PC-3 (cell line): Measurements from ENCODE around the gene LPIN1. TPM values are rescaled to one million over a fixed set of nuclear protein-coding genes. Genes with fewer than 3 reads are reported as not detected.
A peak's percentile ranks its signal among the peaks of the same experiment; 100 is the strongest.

Source experiments
- ATAC-seq: fragments of 200-7000 bp; cut with Tn5 transposase; 2 replicates; pipeline ENCODE4 v1.9.1; 2020; ENCODE audit warnings: mild to moderate bottlenecking, moderate library complexity
- BruUV-seq: library from RNA; stranded (reverse); fragments of 400-500 nt; replicated peaks from 2 replicates; lab custom pipeline; 2021; lab: Mats Ljungman, UMichigan
- CTCF ChIA-PET: fragments of 300-600 bp; sonication (Branson Sonifier 250); formaldehyde crosslinking; loops from one replicate; lab custom pipeline; 2022; ENCODE audit warnings: antibody characterized with exemption; lab: Charles Lee
- POLR2A ChIA-PET: fragments of 300-600 bp; sonication (Branson Sonifier 250); formaldehyde crosslinking; loops from one replicate; lab custom pipeline; 2022; ENCODE audit warnings: antibody characterized with exemption; ENCODE audit not compliant: unreplicated experiment; lab: Charles Lee
- DNase-seq: peaks from one replicate; pipeline ENCODE4 v3.0.0-alpha.2; 2015
- H2AFZ ChIP-seq: fragments of 300-600 bp; sonication (generic); 2 replicates; pipeline ENCODE4 v1.6.0; 2016; ENCODE audit warnings: antibody characterized with exemption, low read length
- H3F3A ChIP-seq: fragments of 300-600 bp; sonication (generic); one replicate; pipeline ENCODE4 v1.6.0; 2017; ENCODE audit warnings: antibody characterized with exemption, low read length, control low read depth, mild to moderate bottlenecking; ENCODE audit not compliant: unreplicated experiment
- H3K27ac ChIP-seq: fragments of 300-600 bp; sonication (generic); 2 replicates; pipeline ENCODE4 v1.5.1; 2016; ENCODE audit warnings: mild to moderate bottlenecking, low read length
- H3K27me3 ChIP-seq: fragments of 300-600 bp; sonication (generic); 2 replicates; pipeline ENCODE4 v1.6.1; 2016; ENCODE audit warnings: low read length, mixed read lengths
- H3K36me3 ChIP-seq: fragments of 300-600 bp; sonication (generic); 2 replicates; pipeline ENCODE4 v1.6.1; 2016; ENCODE audit warnings: low read depth, mixed run types, low read length, mixed read lengths
- H3K4me1 ChIP-seq: fragments of 300-600 bp; sonication (generic); 2 replicates; pipeline ENCODE4 v1.5.1; 2016; ENCODE audit warnings: low read length; ENCODE audit not compliant: insufficient read depth
- H3K4me2 ChIP-seq: fragments of 300-600 bp; sonication (generic); 2 replicates; pipeline ENCODE4 v1.6.0; 2016; ENCODE audit warnings: low read length
- H3K4me3 ChIP-seq: fragments of 300-600 bp; sonication (generic); 2 replicates; pipeline ENCODE4 v1.5.1; 2016; ENCODE audit warnings: mild to moderate bottlenecking, low read length, mixed read lengths
- H3K79me2 ChIP-seq: fragments of 300-600 bp; sonication (generic); 2 replicates; pipeline ENCODE4 v1.6.1; 2017; ENCODE audit warnings: low read length, mixed read lengths
- H3K9ac ChIP-seq: fragments of 300-600 bp; sonication (generic); 2 replicates; pipeline ENCODE4 v1.6.0; 2016; ENCODE audit warnings: mild to moderate bottlenecking, low read length
- H3K9me2 ChIP-seq: fragments of 300-600 bp; sonication (generic); replicated peaks from 2 replicates; pipeline ENCODE4 v1.6.1; 2016; ENCODE audit warnings: mixed run types, low read length, mixed read lengths
- H3K9me3 ChIP-seq: fragments of 300-600 bp; sonication (generic); 2 replicates; pipeline ENCODE4 v1.6.1; 2016; ENCODE audit warnings: low read length, mixed read lengths
- H4K20me1 ChIP-seq: fragments of 300-600 bp; sonication (generic); 2 replicates; pipeline ENCODE4 v1.6.1; 2016; ENCODE audit warnings: low read length, mixed read lengths
- EZH2 ChIP-seq: fragments of 300-600 bp; sonication (generic); IDR thresholded peaks from one replicate; pipeline ENCODE4 v1.6.1; 2017; ENCODE audit warnings: antibody characterized with exemption, mild to moderate bottlenecking, low read length; ENCODE audit not compliant: unreplicated experiment
- EZH2phosphoT487 ChIP-seq: fragments of 300-600 bp; sonication (generic); IDR thresholded peaks from 2 replicates; pipeline ENCODE4 v1.6.1; 2018; ENCODE audit warnings: mild to moderate bottlenecking, antibody characterized with exemption, low read length, borderline replicate concordance
- intact Hi-C: fragments of 100-400 bp; cut with micrococcal nuclease; formaldehyde crosslinking; loops from 2 replicates; pipeline ENCODE4 v1.9.0; 2023
- total RNA-seq: library from RNA; depleted of rRNA; stranded (reverse); fragments of >200 nt; gene quantifications from 2 replicates; pipeline ENCODE4 v1.2.3, GENCODE V29; 2014
- TF ChIP-seq, protein P1 (sequence below): fragments of 300-600 bp; sonication (generic); conservative IDR thresholded peaks from 2 replicates; pipeline ENCODE4 v1.5.1; 2017; ENCODE audit warnings: antibody characterized with exemption, low read depth, mild to moderate bottlenecking, low read length

The LPIN1 gene
- total RNA-seq, 1 experiment from 2014 or later = 40.9 TPM

DNA sequence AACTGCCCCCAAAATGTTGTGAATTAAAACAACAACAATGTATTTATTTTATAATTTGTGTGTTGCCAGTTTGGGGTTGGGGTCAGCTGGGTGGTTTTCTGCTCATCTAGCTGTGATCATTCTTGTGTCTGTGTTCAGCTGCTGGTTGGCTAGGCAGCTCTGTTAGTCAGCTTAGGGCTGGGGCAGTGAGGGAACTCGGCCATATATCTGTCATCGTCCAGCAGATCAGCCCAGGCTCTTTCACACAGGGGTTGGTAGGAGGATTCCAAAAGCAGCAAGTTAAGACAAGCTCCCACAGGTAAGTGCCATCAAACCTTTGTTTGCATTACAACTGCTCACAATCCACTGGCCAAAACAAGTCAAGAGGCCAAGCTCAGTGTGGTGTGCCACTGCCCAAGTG lies 121.5 kb downstream of the LPIN1 start:
- H3F3A ChIP-seq = no peaks in the 10 kb centered on the region
- H3K36me3 ChIP-seq = no peaks in the 10 kb centered on the region
- H3K27ac ChIP-seq = no peak overlapping the region
- intact Hi-C loops = loop anchor here (10.0 kb wide), 3 partner anchors 187 to 1067 kb away; no protein-coding TSS in a partner anchor
- no peak overlapping the region for H3K4me2 ChIP-seq
- no peaks in the 10 kb centered on the region for H3K79me2 ChIP-seq
- H3K9me3 ChIP-seq = no peaks in the 10 kb centered on the region
- ChIA-PET CTCF (no interaction called here), POLR2A (no interaction called here)
- ATAC-seq (no peak), DNase-seq (peak; percentile 4)
- no peaks in the 10 kb centered on the region for H3K27me3 ChIP-seq
- H4K20me1 ChIP-seq = no peaks in the 10 kb centered on the region
- no peak overlapping the region for H3K9ac ChIP-seq
- no peak overlapping the region for H2AFZ ChIP-seq
- H3K4me1 ChIP-seq = peaks cover 10% of the 10 kb centered on the region
- no TSS peak for BruUV-seq
- H3K9me2 ChIP-seq = no peaks in the 10 kb centered on the region
- H3K4me3 ChIP-seq = no peak overlapping the region
- TF ChIP-seq EZH2phosphoT487 (no peak), EZH2 (no peak)
- TF ChIP-seq, protein P1, sequence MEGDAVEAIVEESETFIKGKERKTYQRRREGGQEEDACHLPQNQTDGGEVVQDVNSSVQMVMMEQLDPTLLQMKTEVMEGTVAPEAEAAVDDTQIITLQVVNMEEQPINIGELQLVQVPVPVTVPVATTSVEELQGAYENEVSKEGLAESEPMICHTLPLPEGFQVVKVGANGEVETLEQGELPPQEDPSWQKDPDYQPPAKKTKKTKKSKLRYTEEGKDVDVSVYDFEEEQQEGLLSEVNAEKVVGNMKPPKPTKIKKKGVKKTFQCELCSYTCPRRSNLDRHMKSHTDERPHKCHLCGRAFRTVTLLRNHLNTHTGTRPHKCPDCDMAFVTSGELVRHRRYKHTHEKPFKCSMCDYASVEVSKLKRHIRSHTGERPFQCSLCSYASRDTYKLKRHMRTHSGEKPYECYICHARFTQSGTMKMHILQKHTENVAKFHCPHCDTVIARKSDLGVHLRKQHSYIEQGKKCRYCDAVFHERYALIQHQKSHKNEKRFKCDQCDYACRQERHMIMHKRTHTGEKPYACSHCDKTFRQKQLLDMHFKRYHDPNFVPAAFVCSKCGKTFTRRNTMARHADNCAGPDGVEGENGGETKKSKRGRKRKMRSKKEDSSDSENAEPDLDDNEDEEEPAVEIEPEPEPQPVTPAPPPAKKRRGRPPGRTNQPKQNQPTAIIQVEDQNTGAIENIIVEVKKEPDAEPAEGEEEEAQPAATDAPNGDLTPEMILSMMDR = no peak

DNA sequence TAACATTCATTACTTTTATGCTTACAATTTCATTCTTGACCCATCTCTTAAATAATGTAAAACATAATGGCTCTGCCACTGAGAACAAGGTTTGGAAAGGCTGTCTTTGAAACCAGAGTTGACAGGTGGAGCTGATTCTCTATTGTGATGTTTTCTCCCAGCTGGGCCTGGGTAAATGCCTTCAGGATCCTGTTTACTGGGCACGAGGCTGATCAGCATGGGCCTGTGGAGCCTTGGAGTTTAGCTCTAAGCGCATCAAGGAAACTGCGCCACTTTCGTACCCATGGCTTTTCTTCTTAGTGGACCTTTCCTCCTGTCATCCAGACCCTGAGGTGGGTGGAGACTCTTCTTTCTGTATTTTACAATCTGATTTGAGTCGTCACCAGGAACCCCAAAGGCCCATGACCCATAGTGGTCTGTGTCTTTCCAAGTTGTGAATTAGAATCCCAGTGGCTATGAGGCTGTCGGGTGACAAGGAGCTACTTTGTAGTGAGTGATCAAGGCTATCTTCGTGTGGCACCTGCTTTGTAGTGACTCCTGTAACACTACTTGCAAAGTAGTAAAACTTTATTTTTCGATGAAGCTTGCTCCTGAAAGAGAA lies 123.1 kb downstream of the LPIN1 start:
- Histone ChIP-seq H3K27me3 (no peaks in the 10 kb centered on the region), H3F3A (no peaks in the 10 kb centered on the region), H3K9ac (no peak overlapping the region), H3K4me1 (no peaks in the 10 kb centered on the region), H2AFZ (no peak overlapping the region), H3K9me2 (no peaks in the 10 kb centered on the region), H3K4me3 (no peak overlapping the region), H3K4me2 (no peak overlapping the region), H3K79me2 (no peaks in the 10 kb centered on the region), H3K27ac (no peak overlapping the region), H3K36me3 (no peaks in the 10 kb centered on the region), H3K9me3 (no peaks in the 10 kb centered on the region), H4K20me1 (no peaks in the 10 kb centered on the region)
- no TSS peak for BruUV-seq
- ChIA-PET POLR2A (no interaction called here), CTCF (no interaction called here)
- TF ChIP-seq EZH2 (no peak), EZH2phosphoT487 (no peak)
- TF ChIP-seq, protein P1 = no peak
- no peak for DNase-seq
- no peak for ATAC-seq
- intact Hi-C loops = loop anchor here (10.0 kb wide), 3 partner anchors 185 to 1065 kb away; no protein-coding TSS in a partner anchor

DNA sequence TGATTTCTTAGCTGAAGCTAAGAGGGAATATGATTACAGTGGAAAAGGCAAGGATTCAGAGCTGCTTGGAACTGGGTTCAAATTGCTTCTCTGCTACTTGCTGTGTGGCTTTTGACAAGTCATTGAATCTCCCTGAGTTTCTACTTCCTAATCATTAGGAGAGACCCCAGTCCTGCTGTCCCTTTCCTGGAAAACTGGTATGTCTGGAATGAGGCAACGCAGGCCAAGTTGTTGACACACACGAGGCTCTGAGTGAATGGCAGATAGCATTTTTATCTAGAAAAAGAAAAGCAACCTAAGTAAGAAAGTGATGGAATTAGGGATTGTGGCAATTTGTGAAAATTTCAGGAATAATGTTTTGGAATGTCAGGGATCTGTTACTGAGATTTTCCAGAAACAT lies 123.6 kb downstream of the LPIN1 start:
- Histone ChIP-seq H3K4me2 (no peak overlapping the region), H3K4me1 (no peaks in the 10 kb centered on the region), H3K9ac (no peak overlapping the region), H3K27me3 (no peaks in the 10 kb centered on the region), H3K4me3 (no peak overlapping the region), H3K79me2 (no peaks in the 10 kb centered on the region), H4K20me1 (no peaks in the 10 kb centered on the region), H3K27ac (no peak overlapping the region), H3K9me3 (no peaks in the 10 kb centered on the region), H2AFZ (no peak overlapping the region), H3F3A (no peaks in the 10 kb centered on the region), H3K36me3 (no peaks in the 10 kb centered on the region), H3K9me2 (no peaks in the 10 kb centered on the region)
- BruUV-seq = no TSS peak
- intact Hi-C loops = no loop called here
- DNase-seq (no peak), ATAC-seq (no peak)
- POLR2A ChIA-PET = no interaction called here
- CTCF ChIA-PET = no interaction called here
- TF ChIP-seq, protein P1 = no peak
- TF ChIP-seq EZH2phosphoT487 = no peak
- TF ChIP-seq EZH2 = no peak
